PC-3 (cell line): ENCODE data around the gene STRBP. TPM values are rescaled to one million over a fixed set of nuclear protein-coding genes. Genes with fewer than 3 reads are reported as not detected.

ENCODE experiments used
- ATAC-seq: fragments of 200-7000 bp; cut with Tn5 transposase; 2 replicates; pipeline ENCODE4 v1.9.1; 2020; ENCODE audit warnings: mild to moderate bottlenecking, moderate library complexity
- BruUV-seq: library from RNA; stranded (reverse); fragments of 400-500 nt; replicated peaks from 2 replicates; lab custom pipeline; 2021; lab: Mats Ljungman, UMichigan
- CTCF ChIA-PET: fragments of 300-600 bp; sonication (Branson Sonifier 250); formaldehyde crosslinking; loops from one replicate; lab custom pipeline; 2022; ENCODE audit warnings: antibody characterized with exemption; lab: Charles Lee
- POLR2A ChIA-PET: fragments of 300-600 bp; sonication (Branson Sonifier 250); formaldehyde crosslinking; loops from one replicate; lab custom pipeline; 2022; ENCODE audit warnings: antibody characterized with exemption; ENCODE audit not compliant: unreplicated experiment; lab: Charles Lee
- DNase-seq: peaks from one replicate; pipeline ENCODE4 v3.0.0-alpha.2; 2015
- H2AFZ ChIP-seq: fragments of 300-600 bp; sonication (generic); 2 replicates; pipeline ENCODE4 v1.6.0; 2016; ENCODE audit warnings: antibody characterized with exemption, low read length
- H3F3A ChIP-seq: fragments of 300-600 bp; sonication (generic); one replicate; pipeline ENCODE4 v1.6.0; 2017; ENCODE audit warnings: antibody characterized with exemption, low read length, control low read depth, mild to moderate bottlenecking; ENCODE audit not compliant: unreplicated experiment
- H3K27ac ChIP-seq: fragments of 300-600 bp; sonication (generic); 2 replicates; pipeline ENCODE4 v1.5.1; 2016; ENCODE audit warnings: mild to moderate bottlenecking, low read length
- H3K27me3 ChIP-seq: fragments of 300-600 bp; sonication (generic); 2 replicates; pipeline ENCODE4 v1.6.1; 2016; ENCODE audit warnings: low read length, mixed read lengths
- H3K36me3 ChIP-seq: fragments of 300-600 bp; sonication (generic); 2 replicates; pipeline ENCODE4 v1.6.1; 2016; ENCODE audit warnings: low read depth, mixed run types, low read length, mixed read lengths
- H3K4me1 ChIP-seq: fragments of 300-600 bp; sonication (generic); 2 replicates; pipeline ENCODE4 v1.5.1; 2016; ENCODE audit warnings: low read length; ENCODE audit not compliant: insufficient read depth
- H3K4me2 ChIP-seq: fragments of 300-600 bp; sonication (generic); 2 replicates; pipeline ENCODE4 v1.6.0; 2016; ENCODE audit warnings: low read length
- H3K4me3 ChIP-seq: fragments of 300-600 bp; sonication (generic); 2 replicates; pipeline ENCODE4 v1.5.1; 2016; ENCODE audit warnings: mild to moderate bottlenecking, low read length, mixed read lengths
- H3K79me2 ChIP-seq: fragments of 300-600 bp; sonication (generic); 2 replicates; pipeline ENCODE4 v1.6.1; 2017; ENCODE audit warnings: low read length, mixed read lengths
- H3K9ac ChIP-seq: fragments of 300-600 bp; sonication (generic); 2 replicates; pipeline ENCODE4 v1.6.0; 2016; ENCODE audit warnings: mild to moderate bottlenecking, low read length
- H3K9me2 ChIP-seq: fragments of 300-600 bp; sonication (generic); replicated peaks from 2 replicates; pipeline ENCODE4 v1.6.1; 2016; ENCODE audit warnings: mixed run types, low read length, mixed read lengths
- H3K9me3 ChIP-seq: fragments of 300-600 bp; sonication (generic); 2 replicates; pipeline ENCODE4 v1.6.1; 2016; ENCODE audit warnings: low read length, mixed read lengths
- H4K20me1 ChIP-seq: fragments of 300-600 bp; sonication (generic); 2 replicates; pipeline ENCODE4 v1.6.1; 2016; ENCODE audit warnings: low read length, mixed read lengths
- CTCF ChIP-seq: fragments of 300-600 bp; sonication (generic); conservative IDR thresholded peaks from 2 replicates; pipeline ENCODE4 v1.5.1; 2017; ENCODE audit warnings: antibody characterized with exemption, low read depth, mild to moderate bottlenecking, low read length
- EZH2 ChIP-seq: fragments of 300-600 bp; sonication (generic); IDR thresholded peaks from one replicate; pipeline ENCODE4 v1.6.1; 2017; ENCODE audit warnings: antibody characterized with exemption, mild to moderate bottlenecking, low read length; ENCODE audit not compliant: unreplicated experiment
- EZH2phosphoT487 ChIP-seq: fragments of 300-600 bp; sonication (generic); IDR thresholded peaks from 2 replicates; pipeline ENCODE4 v1.6.1; 2018; ENCODE audit warnings: mild to moderate bottlenecking, antibody characterized with exemption, low read length, borderline replicate concordance
- intact Hi-C: fragments of 100-400 bp; cut with micrococcal nuclease; formaldehyde crosslinking; loops from 2 replicates; pipeline ENCODE4 v1.9.0; 2023
- total RNA-seq: library from RNA; depleted of rRNA; stranded (reverse); fragments of >200 nt; gene quantifications from 2 replicates; pipeline ENCODE4 v1.2.3, GENCODE V29; 2014

STRBP gene
- total RNA-seq, 1 experiment from 2014 or later, result 19.2 TPM

GRCh38 chr9:123176949-123177348, 91.4 kb downstream of the STRBP start:
- Histone ChIP-seq H3K4me2 (no peak overlapping the region), H3K9me2 (no peaks in the 10 kb centered on the region), H2AFZ (no peak overlapping the region), H3K27me3 (no peaks in the 10 kb centered on the region), H3F3A (no peaks in the 10 kb centered on the region), H3K4me3 (no peak overlapping the region), H3K4me1 (peaks cover 14% of the 10 kb centered on the region), H3K9ac (no peak overlapping the region), H4K20me1 (no peaks in the 10 kb centered on the region), H3K36me3 (no peaks in the 10 kb centered on the region), H3K79me2 (no peaks in the 10 kb centered on the region), H3K27ac (no peak overlapping the region), H3K9me3 (no peaks in the 10 kb centered on the region)
- DNase-seq (no peak), ATAC-seq (no peak)
- TF ChIP-seq EZH2 (no peak), EZH2phosphoT487 (no peak), CTCF (no peak)
- intact Hi-C loops, result no loop called here
- ChIA-PET POLR2A (no interaction called here), CTCF (no interaction called here)
- no TSS peak for BruUV-seq

DNA sequence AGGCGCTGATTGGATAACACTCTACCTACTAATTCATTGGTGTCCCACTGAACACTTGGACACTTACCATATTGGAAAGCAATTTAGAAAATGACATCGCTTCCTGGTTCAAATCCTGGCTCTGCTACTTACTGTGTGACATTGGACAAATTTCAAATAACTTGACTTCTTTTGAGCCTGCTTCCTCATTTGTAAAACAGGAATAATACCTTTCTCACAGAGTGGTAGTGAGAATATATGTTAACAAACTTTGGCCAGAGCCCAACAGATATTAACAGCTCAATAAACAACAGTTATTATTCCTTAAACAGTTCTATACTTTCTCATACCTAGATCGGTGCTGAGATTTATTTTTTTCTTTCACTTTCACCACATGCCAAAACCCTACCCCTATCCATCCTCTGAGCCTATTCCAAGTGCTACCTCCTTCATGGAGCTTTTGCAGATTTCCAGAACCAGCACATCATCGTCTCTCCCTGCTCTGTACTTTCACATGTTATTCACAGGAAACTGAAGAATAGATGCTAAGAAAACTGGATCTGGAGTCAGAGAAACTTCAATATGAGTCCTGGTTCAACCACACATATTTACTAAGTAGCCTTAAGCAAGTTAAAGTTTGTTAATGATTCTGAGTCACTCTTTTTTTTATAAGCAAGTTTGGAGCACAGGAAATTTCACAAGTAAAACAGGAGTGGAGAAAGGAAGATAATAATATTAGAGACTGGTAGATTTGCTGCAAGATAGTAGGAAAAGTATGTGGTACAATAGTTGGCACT, 92.3 kb downstream of the STRBP start:
- POLR2A ChIA-PET, result no interaction called here
- Histone ChIP-seq H3K36me3 (no peaks in the 10 kb centered on the region), H4K20me1 (no peaks in the 10 kb centered on the region), H3K9ac (no peak overlapping the region), H3K27ac (no peak overlapping the region), H2AFZ (no peak overlapping the region), H3K4me1 (peaks cover 14% of the 10 kb centered on the region), H3K9me3 (no peaks in the 10 kb centered on the region), H3K79me2 (no peaks in the 10 kb centered on the region), H3K4me3 (no peak overlapping the region), H3K27me3 (no peaks in the 10 kb centered on the region), H3K9me2 (no peaks in the 10 kb centered on the region), H3K4me2 (peak overlapping the region; percentile 33), H3F3A (no peaks in the 10 kb centered on the region)
- intact Hi-C loops, result no loop called here
- TF ChIP-seq EZH2 (no peak), CTCF (no peak), EZH2phosphoT487 (no peak)
- BruUV-seq, result no TSS peak
- DNase-seq, result peak; percentile 53
- peak; percentile 74 for ATAC-seq
- CTCF ChIA-PET, result no interaction called here

DNA sequence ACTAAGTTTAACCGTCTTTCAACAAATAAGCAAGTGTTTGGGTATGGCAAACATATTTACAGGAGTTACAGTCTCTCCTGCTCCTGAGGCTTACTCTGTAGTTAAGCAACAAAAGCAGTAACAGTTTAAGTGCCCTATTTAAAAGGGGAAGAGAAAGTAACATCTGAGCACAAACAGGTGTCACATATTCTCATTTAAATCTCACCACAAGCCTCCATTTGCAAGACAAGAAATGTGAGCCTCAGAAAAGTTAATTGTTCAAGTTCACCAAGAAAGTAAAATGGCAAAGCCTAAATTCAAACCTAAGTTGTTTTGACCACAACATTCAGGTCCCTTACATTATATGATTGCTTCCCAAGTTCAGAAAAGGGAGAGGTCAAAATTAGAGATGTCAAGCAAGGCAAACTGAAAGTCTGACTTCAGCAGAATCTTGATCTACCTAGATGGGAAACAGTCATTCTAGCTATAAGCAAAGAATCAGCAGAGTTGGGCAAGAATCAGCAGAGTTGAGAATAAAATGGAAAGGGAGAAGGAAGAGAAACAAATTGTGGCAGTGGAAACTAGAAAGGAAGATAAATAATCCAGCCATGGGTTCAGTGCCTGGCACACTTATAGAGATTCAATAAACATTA, 93.4 kb downstream of the STRBP start:
- Histone ChIP-seq H3F3A (no peaks in the 10 kb centered on the region), H3K27ac (no peak overlapping the region), H3K9me3 (no peaks in the 10 kb centered on the region), H4K20me1 (no peaks in the 10 kb centered on the region), H3K4me3 (no peak overlapping the region), H3K9ac (no peak overlapping the region), H3K4me2 (no peak overlapping the region), H3K4me1 (peaks cover 14% of the 10 kb centered on the region), H2AFZ (no peak overlapping the region), H3K79me2 (no peaks in the 10 kb centered on the region), H3K9me2 (no peaks in the 10 kb centered on the region), H3K36me3 (no peaks in the 10 kb centered on the region), H3K27me3 (no peaks in the 10 kb centered on the region)
- no peak for ATAC-seq
- intact Hi-C loops, result no loop called here
- no TSS peak for BruUV-seq
- TF ChIP-seq EZH2, result no peak
- ChIA-PET CTCF (no interaction called here), POLR2A (no interaction called here)
- DNase-seq, result no peak
